AG08395 (cell line): ENCODE results near the gene SMIM38.

ENCODE experiments used
- DNase-seq: peaks from one replicate; pipeline ENCODE4 v3.0.0; 2012; ENCODE audit warnings: mixed read lengths, low spot score

SMIM38 gene

DNA sequence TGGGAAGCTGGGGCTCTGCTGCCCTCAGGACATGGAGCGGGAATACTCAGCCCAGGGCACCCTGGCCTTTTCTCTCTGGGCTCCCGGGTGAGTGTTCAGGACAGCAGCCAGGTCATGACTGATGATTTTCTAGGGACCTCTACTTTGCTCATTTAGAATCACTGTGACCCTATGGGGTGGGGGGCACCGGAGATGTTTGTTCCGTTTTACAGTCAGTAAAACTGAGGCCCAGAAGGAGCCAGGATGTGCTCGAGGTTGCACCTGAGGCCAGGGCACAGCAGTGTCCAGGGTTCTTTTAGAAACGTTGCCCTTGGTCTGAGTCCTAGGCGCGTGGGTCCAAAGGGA lies 48.1 kb downstream of the SMIM38 start:
- DNase-seq: no peak

DNA sequence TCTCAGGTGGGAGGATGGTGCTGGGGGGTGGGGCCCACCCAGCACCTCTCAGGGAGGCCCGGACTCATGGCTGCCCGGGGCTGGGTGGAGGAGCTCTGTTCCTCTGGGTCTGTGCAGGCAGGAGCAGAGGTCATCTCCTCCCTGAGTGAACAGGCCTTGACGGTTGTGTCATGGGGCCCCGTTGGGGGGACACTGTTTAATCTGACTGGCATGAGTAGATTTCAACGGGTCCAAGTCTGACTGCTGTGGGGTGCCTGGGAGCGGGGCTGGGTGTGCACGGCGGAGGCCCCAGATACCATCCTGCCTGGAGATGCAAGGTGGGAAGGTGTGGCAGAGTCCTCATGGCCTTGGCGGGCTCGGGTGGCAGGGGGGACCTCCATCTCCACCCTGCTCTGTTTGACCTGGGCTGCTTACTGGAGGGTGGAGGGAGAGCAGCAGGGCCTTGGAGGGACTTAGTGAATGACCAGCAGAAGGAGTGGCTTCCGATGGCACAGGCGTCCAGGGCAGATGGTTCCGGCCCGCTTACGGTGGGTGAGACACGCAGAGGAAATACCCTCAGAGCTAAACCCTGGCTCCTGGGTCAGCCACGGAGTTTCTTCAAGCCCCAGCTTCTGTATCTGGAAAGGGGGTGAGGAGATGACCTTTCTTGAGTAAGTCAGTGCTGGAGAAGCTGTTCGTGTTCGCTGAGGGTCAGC lies 48.7 kb downstream of the SMIM38 start:
- DNase-seq: no peak

DNA sequence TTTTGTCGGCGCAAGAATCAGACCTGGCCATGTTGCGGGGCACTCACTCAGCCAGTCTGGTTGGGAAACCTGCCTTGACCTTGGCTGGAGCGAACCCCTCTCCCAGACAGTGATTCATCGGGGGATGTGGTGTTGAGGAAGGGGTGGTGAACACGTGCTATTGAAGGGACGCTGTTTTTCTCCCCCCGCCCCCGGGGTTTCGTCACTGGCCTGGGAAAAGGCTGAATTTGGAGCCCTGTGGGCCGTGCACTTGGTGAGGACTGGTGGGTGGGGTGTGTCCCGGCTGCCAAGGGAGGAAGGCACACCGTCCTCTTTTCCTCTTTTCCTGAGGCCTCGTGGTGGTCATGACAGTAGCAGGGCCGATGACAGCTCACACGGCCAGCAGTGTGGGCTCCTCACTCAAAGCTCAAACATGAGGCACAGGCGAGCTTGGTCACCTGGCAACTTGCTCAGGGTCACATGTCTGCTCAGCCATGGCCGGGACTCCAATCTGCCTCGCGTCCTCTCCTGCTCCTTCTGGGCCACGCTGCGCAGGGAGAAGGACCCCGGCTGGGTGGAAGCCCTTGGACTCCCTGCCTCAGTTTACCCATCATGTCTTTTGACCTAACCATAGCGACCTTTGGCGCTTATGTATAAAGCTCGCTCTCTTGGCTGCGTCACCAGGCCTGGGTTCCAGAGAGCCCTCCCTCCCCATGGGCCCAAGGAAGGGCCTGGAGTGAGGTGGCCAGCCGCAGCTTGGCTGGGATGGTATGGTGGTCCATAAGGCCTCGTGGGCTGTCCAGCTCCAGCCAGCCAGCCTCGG lies 49.4 kb downstream of the SMIM38 start:
- DNase-seq: no peak
